Mesendoderm (in vitro differentiated cells): ENCODE data around the gene SPATA22.

Experiments used
- DNase-seq: peaks from one replicate; pipeline ENCODE4 v3.0.0; 2013
- H2AK5ac ChIP-seq: 2 replicates; pipeline ENCODE4 v1.6.1; 2013; ENCODE audit warnings: low read length, inconsistent platforms
- H2BK120ac ChIP-seq: 2 replicates; pipeline ENCODE4 v1.6.1; 2013; ENCODE audit warnings: low read depth, mild to moderate bottlenecking, low read length, moderate library complexity, mixed read lengths
- H2BK15ac ChIP-seq: replicated peaks from 2 replicates; pipeline ENCODE4 v1.6.1; 2013; ENCODE audit warnings: low read depth, mild to moderate bottlenecking, moderate library complexity
- H2BK5ac ChIP-seq: 2 replicates; pipeline ENCODE4 v1.6.1; 2013; ENCODE audit warnings: low read length, inconsistent platforms
- H3K18ac ChIP-seq: 2 replicates; pipeline ENCODE4 v1.6.1; 2013; ENCODE audit warnings: mild to moderate bottlenecking, low read length, mixed read lengths
- H3K23ac ChIP-seq: one replicate; pipeline ENCODE4 v1.6.1; 2013; ENCODE audit warnings: low read length
- H3K27ac ChIP-seq: 2 replicates; pipeline ENCODE4 v1.5.1; 2013; ENCODE audit warnings: low read depth, mild to moderate bottlenecking, inconsistent platforms, low read length, moderate library complexity
- H3K27me3 ChIP-seq: 2 replicates; pipeline ENCODE4 v1.6.1; 2013; ENCODE audit warnings: low read length, control low read depth, mild to moderate bottlenecking, inconsistent platforms; ENCODE audit not compliant: insufficient read depth, poor library complexity
- H3K36me3 ChIP-seq: 2 replicates; pipeline ENCODE4 v1.6.1; 2013; ENCODE audit warnings: low read length, inconsistent platforms; ENCODE audit not compliant: control insufficient read depth, insufficient read depth
- H3K4ac ChIP-seq: one replicate; pipeline ENCODE4 v1.6.1; 2013; ENCODE audit warnings: low read depth, mild to moderate bottlenecking, low read length, moderate library complexity
- H3K4me1 ChIP-seq: 2 replicates; pipeline ENCODE4 v1.6.1; 2013; ENCODE audit warnings: low read depth, low read length, inconsistent platforms; ENCODE audit not compliant: control insufficient read depth
- H3K4me2 ChIP-seq: 2 replicates; pipeline ENCODE4 v1.6.1; 2013; ENCODE audit warnings: low read length
- H3K4me3 ChIP-seq: 2 replicates; pipeline ENCODE4 v1.5.1; 2013; ENCODE audit warnings: mild to moderate bottlenecking, low read length
- H3K56ac ChIP-seq: one replicate; pipeline ENCODE4 v1.6.1; 2013; ENCODE audit warnings: low read length
- H3K79me1 ChIP-seq: 2 replicates; pipeline ENCODE4 v1.6.1; 2013; ENCODE audit warnings: low read length, inconsistent platforms
- H3K79me2 ChIP-seq: 2 replicates; pipeline ENCODE4 v1.6.1; 2013; ENCODE audit warnings: mild to moderate bottlenecking, low read length; ENCODE audit not compliant: control insufficient read depth, insufficient read depth
- H3K9ac ChIP-seq: 2 replicates; pipeline ENCODE4 v1.6.1; 2013; ENCODE audit warnings: low read length, inconsistent platforms
- H4K5ac ChIP-seq: one replicate; pipeline ENCODE4 v1.6.1; 2013; ENCODE audit warnings: low read length
- H4K8ac ChIP-seq: one replicate; pipeline ENCODE4 v1.6.1; 2013; ENCODE audit warnings: low read depth, mild to moderate bottlenecking, control low read depth, low read length, moderate library complexity
- WGBS: extraction: QIAGEN DNeasy Blood & Tissue Kit; methylation state at CpG from one replicate; pipeline ENCODE4 v1.1.7; 2013; ENCODE audit warnings: low lambda C conversion rate, missing lambda C conversion rate; ENCODE audit not compliant: insufficient coverage; ENCODE audit errors: extremely low coverage; 5-methylcytosine and 5-hydroxymethylcytosine counted together

SPATA22 gene

GRCh38 chr17:3512505-3513171 lies 41.0 kb upstream of the SPATA22 start:
- H3K4me1 ChIP-seq, result peaks cover 2% of the 10 kb centered on the region
- H3K9ac ChIP-seq, result no peak overlapping the region
- no peaks in the 10 kb centered on the region for H3K79me1 ChIP-seq
- no peak overlapping the region for H4K8ac ChIP-seq
- no peak overlapping the region for H2BK5ac ChIP-seq
- no peak overlapping the region for H2BK120ac ChIP-seq
- no peak overlapping the region for H3K27ac ChIP-seq
- H3K27me3 ChIP-seq, result no peaks in the 10 kb centered on the region
- H2AK5ac ChIP-seq, result no peak overlapping the region
- no peak overlapping the region for H2BK15ac ChIP-seq
- H3K56ac ChIP-seq, result no peak overlapping the region
- H3K18ac ChIP-seq, result no peak overlapping the region
- DNase-seq, result peak; percentile 80
- no peaks in the 10 kb centered on the region for H3K36me3 ChIP-seq
- no peak overlapping the region for H3K4me3 ChIP-seq
- no peak overlapping the region for H3K23ac ChIP-seq
- H3K79me2 ChIP-seq, result no peaks in the 10 kb centered on the region
- no peak overlapping the region for H3K4me2 ChIP-seq
- 100% methylated on average over 1 of the region's 20 CpGs for WGBS
- no peak overlapping the region for H4K5ac ChIP-seq
- H3K4ac ChIP-seq, result no peak overlapping the region

DNA sequence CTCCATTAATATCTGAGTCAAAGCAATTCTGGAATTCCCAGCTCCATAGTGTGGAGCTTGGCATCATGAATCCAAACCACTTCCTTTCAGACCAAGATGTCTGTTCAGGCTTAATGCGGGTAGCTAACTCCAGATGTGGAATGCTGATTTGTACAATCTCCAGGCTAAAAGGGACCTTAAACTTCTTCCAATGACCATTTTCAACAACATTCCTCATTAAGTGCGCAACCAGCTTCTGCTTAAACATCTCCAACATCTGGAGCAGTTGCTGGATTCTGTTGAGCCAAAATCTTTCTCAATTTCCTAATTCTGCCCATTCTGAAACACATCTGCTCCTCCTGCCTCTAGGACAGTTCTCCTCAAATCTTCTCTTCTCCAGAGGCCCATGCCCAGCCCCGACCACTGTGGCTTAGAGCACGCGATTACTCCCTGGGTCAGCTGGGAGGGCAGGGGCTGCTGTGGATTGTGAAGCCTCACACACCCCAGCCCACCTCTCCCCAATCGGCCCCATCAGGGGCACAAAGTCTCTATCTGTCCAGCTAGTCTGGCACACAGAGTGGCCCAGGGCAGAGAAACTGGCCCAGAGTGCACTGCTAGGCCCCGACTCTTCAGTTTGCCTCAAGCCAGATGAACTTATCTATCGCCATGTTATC lies 40.4 kb upstream of the SPATA22 start:
- H3K9ac ChIP-seq, result no peak overlapping the region
- H3K56ac ChIP-seq, result no peak overlapping the region
- H3K18ac ChIP-seq, result no peak overlapping the region
- H3K27ac ChIP-seq, result no peak overlapping the region
- DNase-seq, result no peak
- H2AK5ac ChIP-seq, result no peak overlapping the region
- H2BK15ac ChIP-seq, result no peak overlapping the region
- H2BK5ac ChIP-seq, result no peak overlapping the region
- no peak overlapping the region for H4K8ac ChIP-seq
- no peak overlapping the region for H2BK120ac ChIP-seq
- H3K4ac ChIP-seq, result no peak overlapping the region
- no peak overlapping the region for H4K5ac ChIP-seq
- no peaks in the 10 kb centered on the region for H3K27me3 ChIP-seq
- no peaks in the 10 kb centered on the region for H3K36me3 ChIP-seq
- H3K4me3 ChIP-seq, result no peak overlapping the region
- no peaks in the 10 kb centered on the region for H3K79me1 ChIP-seq
- H3K79me2 ChIP-seq, result no peaks in the 10 kb centered on the region
- H3K4me1 ChIP-seq, result peaks cover 2% of the 10 kb centered on the region
- WGBS, result no CpG with 5 or more reads among the region's 8 CpGs
- H3K4me2 ChIP-seq, result no peak overlapping the region
- H3K23ac ChIP-seq, result no peak overlapping the region

- no peak for DNase-seq
- WGBS, result no CpG with 5 or more reads among the region's 7 CpGs
- peaks cover 2% of the 10 kb centered on the region for H3K4me1 ChIP-seq
- H3K23ac ChIP-seq, result no peak overlapping the region
- H3K79me2 ChIP-seq, result no peaks in the 10 kb centered on the region
- no peaks in the 10 kb centered on the region for H3K36me3 ChIP-seq
- H2BK5ac ChIP-seq, result no peak overlapping the region
- H4K5ac ChIP-seq, result no peak overlapping the region
- no peaks in the 10 kb centered on the region for H3K27me3 ChIP-seq
- H3K56ac ChIP-seq, result no peak overlapping the region
- no peaks in the 10 kb centered on the region for H3K79me1 ChIP-seq
- H2AK5ac ChIP-seq, result no peak overlapping the region
- no peak overlapping the region for H2BK15ac ChIP-seq
- no peak overlapping the region for H4K8ac ChIP-seq
- H3K27ac ChIP-seq, result no peak overlapping the region
- H3K18ac ChIP-seq, result no peak overlapping the region
- H3K4ac ChIP-seq, result no peak overlapping the region
- no peak overlapping the region for H3K4me2 ChIP-seq
- no peak overlapping the region for H2BK120ac ChIP-seq
- no peak overlapping the region for H3K9ac ChIP-seq
- no peak overlapping the region for H3K4me3 ChIP-seq
These were observed 38.5 kb upstream of the SPATA22 start for GRCh38 chr17:3510090-3510489.

- WGBS, result no CpG with 5 or more reads among the region's 3 CpGs
- Histone ChIP-seq H3K27me3 (no peaks in the 10 kb centered on the region), H3K18ac (no peak overlapping the region), H4K5ac (no peak overlapping the region), H3K79me2 (no peaks in the 10 kb centered on the region), H2BK15ac (no peak overlapping the region), H4K8ac (no peak overlapping the region), H3K56ac (no peak overlapping the region), H3K79me1 (no peaks in the 10 kb centered on the region), H3K4me3 (no peak overlapping the region), H3K4me1 (no peaks in the 10 kb centered on the region), H2BK5ac (no peak overlapping the region), H3K27ac (no peak overlapping the region), H2BK120ac (no peak overlapping the region), H3K23ac (no peak overlapping the region), H3K36me3 (no peaks in the 10 kb centered on the region), H3K4ac (no peak overlapping the region), H2AK5ac (no peak overlapping the region), H3K4me2 (no peak overlapping the region), H3K9ac (no peak overlapping the region)
- DNase-seq, result no peak
These were observed 36.2 kb upstream of the SPATA22 start for GRCh38 chr17:3507869-3508268.

GRCh38 chr17:3507071-3507470 lies 35.5 kb upstream of the SPATA22 start:
- no peak overlapping the region for H4K8ac ChIP-seq
- H3K27ac ChIP-seq, result no peak overlapping the region
- H3K23ac ChIP-seq, result no peak overlapping the region
- no peaks in the 10 kb centered on the region for H3K36me3 ChIP-seq
- no peak overlapping the region for H3K18ac ChIP-seq
- H2BK15ac ChIP-seq, result no peak overlapping the region
- no peak overlapping the region for H3K56ac ChIP-seq
- no peak for DNase-seq
- no peak overlapping the region for H3K4me2 ChIP-seq
- no peaks in the 10 kb centered on the region for H3K4me1 ChIP-seq
- whole genome bisulfite sequencing, result no CpG with 5 or more reads among the region's 1 CpG
- H2BK120ac ChIP-seq, result no peak overlapping the region
- no peaks in the 10 kb centered on the region for H3K27me3 ChIP-seq
- H3K79me2 ChIP-seq, result no peaks in the 10 kb centered on the region
- no peak overlapping the region for H3K9ac ChIP-seq
- no peak overlapping the region for H2AK5ac ChIP-seq
- H4K5ac ChIP-seq, result no peak overlapping the region
- H3K4me3 ChIP-seq, result no peak overlapping the region
- no peak overlapping the region for H3K4ac ChIP-seq
- no peak overlapping the region for H2BK5ac ChIP-seq
- H3K79me1 ChIP-seq, result no peaks in the 10 kb centered on the region

- H3K79me2 ChIP-seq, result no peaks in the 10 kb centered on the region
- no peak for DNase-seq
- no peak overlapping the region for H2BK120ac ChIP-seq
- no peaks in the 10 kb centered on the region for H3K27me3 ChIP-seq
- no peak overlapping the region for H3K4me2 ChIP-seq
- H3K4me1 ChIP-seq, result no peaks in the 10 kb centered on the region
- H3K4ac ChIP-seq, result no peak overlapping the region
- H2BK15ac ChIP-seq, result no peak overlapping the region
- no peak overlapping the region for H3K9ac ChIP-seq
- no peaks in the 10 kb centered on the region for H3K79me1 ChIP-seq
- H3K36me3 ChIP-seq, result no peaks in the 10 kb centered on the region
- no peak overlapping the region for H3K4me3 ChIP-seq
- no peak overlapping the region for H4K8ac ChIP-seq
- no peak overlapping the region for H3K56ac ChIP-seq
- no peak overlapping the region for H2BK5ac ChIP-seq
- no CpG with 5 or more reads among the region's 2 CpGs for WGBS
- H3K27ac ChIP-seq, result no peak overlapping the region
- H3K18ac ChIP-seq, result no peak overlapping the region
- no peak overlapping the region for H2AK5ac ChIP-seq
- no peak overlapping the region for H4K5ac ChIP-seq
- no peak overlapping the region for H3K23ac ChIP-seq
These were observed 34.4 kb upstream of the SPATA22 start for GRCh38 chr17:3506054-3506453.
